Calu3 (cell line): ENCODE data around the gene MBNL2. TPM values are rescaled to one million over a fixed set of nuclear protein-coding genes. Genes with fewer than 3 reads are reported as not detected.

ENCODE experiments used
- BruUV-seq: library from RNA; stranded (reverse); fragments of 400-500 nt; replicated peaks from 2 replicates; lab custom pipeline; 2021; lab: Mats Ljungman, UMichigan
- CTCF ChIA-PET: fragments of 300-600 bp; sonication (Branson Sonifier 250); formaldehyde crosslinking; loops from one replicate; lab custom pipeline; 2022; ENCODE audit warnings: antibody characterized with exemption; lab: Charles Lee
- DNase-seq: peaks from one replicate; pipeline ENCODE4 v3.0.0; 2022
- H3K27ac Mint-ChIP-seq: one replicate; pipeline ENCODE4 v1.8.0; 2022; ENCODE audit warnings: mixed read lengths; ENCODE audit not compliant: unreplicated experiment
- H3K27me3 Mint-ChIP-seq: one replicate; pipeline ENCODE4 v1.8.0; 2022; ENCODE audit warnings: mixed read lengths; ENCODE audit not compliant: unreplicated experiment
- H3K36me3 Mint-ChIP-seq: one replicate; pipeline ENCODE4 v1.8.0; 2022; ENCODE audit warnings: mild to moderate bottlenecking, moderate library complexity, mixed read lengths; ENCODE audit not compliant: insufficient read depth, unreplicated experiment
- H3K4me1 Mint-ChIP-seq: one replicate; pipeline ENCODE4 v1.8.0; 2022; ENCODE audit warnings: mild to moderate bottlenecking, low read depth, mixed read lengths; ENCODE audit not compliant: unreplicated experiment
- H3K4me3 Mint-ChIP-seq: one replicate; pipeline ENCODE4 v1.8.0; 2022; ENCODE audit warnings: mild to moderate bottlenecking, low read depth, moderate library complexity, mixed read lengths; ENCODE audit not compliant: unreplicated experiment
- H3K9me3 Mint-ChIP-seq: one replicate; pipeline ENCODE4 v1.8.0; 2022; ENCODE audit warnings: low read depth, mixed read lengths; ENCODE audit not compliant: unreplicated experiment
- intact Hi-C: fragments of 100-400 bp; cut with micrococcal nuclease; formaldehyde crosslinking; loops from one replicate; pipeline ENCODE4 v1.10.0; 2022; ENCODE audit not compliant: unreplicated experiment
- total RNA-seq: library from RNA; stranded (reverse); gene quantifications from 2 replicates; pipeline ENCODE4 v1.2.3, GENCODE V29; 2022
- TF ChIP-seq, protein P1 (sequence below): fragments of 200-600 bp; IDR thresholded peaks from one replicate; pipeline ENCODE4 v1.8.0; 2022; ENCODE audit warnings: antibody characterized with exemption; ENCODE audit not compliant: unreplicated experiment

MBNL2 gene
- total RNA-seq, 1 experiment from 2014 or later = 37.1 TPM

DNA sequence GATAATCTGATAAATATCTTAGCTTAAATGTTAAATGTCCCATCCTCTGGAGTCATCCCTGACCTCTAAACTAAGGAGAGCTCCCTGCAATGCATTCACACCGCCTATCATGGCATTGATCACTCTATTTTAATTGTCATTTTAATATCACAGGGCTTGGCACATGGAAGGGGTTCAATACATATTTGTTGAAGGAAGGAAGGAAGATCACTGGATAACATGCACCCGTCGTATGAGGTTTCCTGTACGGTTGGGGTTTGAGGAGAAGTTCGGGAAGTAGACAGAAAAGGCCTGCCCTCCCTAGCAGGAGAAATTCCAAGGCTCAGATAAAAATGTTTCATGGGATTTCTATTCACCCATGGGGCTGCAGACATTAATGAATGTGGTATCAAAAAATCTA is 102.0 kb downstream of the MBNL2 start:
- CTCF ChIA-PET = no interaction called here
- intact Hi-C loops = no loop called here
- Mint-ChIP-seq H3K36me3 (no peaks in the 10 kb centered on the region), H3K27ac (no peak overlapping the region), H3K4me1 (peaks cover 1% of the 10 kb centered on the region), H3K9me3 (no peaks in the 10 kb centered on the region), H3K4me3 (no peak overlapping the region), H3K27me3 (no peaks in the 10 kb centered on the region)
- no peak for DNase-seq
- TF ChIP-seq, protein P1, sequence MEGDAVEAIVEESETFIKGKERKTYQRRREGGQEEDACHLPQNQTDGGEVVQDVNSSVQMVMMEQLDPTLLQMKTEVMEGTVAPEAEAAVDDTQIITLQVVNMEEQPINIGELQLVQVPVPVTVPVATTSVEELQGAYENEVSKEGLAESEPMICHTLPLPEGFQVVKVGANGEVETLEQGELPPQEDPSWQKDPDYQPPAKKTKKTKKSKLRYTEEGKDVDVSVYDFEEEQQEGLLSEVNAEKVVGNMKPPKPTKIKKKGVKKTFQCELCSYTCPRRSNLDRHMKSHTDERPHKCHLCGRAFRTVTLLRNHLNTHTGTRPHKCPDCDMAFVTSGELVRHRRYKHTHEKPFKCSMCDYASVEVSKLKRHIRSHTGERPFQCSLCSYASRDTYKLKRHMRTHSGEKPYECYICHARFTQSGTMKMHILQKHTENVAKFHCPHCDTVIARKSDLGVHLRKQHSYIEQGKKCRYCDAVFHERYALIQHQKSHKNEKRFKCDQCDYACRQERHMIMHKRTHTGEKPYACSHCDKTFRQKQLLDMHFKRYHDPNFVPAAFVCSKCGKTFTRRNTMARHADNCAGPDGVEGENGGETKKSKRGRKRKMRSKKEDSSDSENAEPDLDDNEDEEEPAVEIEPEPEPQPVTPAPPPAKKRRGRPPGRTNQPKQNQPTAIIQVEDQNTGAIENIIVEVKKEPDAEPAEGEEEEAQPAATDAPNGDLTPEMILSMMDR = no peak
- BruUV-seq = no TSS peak

DNA sequence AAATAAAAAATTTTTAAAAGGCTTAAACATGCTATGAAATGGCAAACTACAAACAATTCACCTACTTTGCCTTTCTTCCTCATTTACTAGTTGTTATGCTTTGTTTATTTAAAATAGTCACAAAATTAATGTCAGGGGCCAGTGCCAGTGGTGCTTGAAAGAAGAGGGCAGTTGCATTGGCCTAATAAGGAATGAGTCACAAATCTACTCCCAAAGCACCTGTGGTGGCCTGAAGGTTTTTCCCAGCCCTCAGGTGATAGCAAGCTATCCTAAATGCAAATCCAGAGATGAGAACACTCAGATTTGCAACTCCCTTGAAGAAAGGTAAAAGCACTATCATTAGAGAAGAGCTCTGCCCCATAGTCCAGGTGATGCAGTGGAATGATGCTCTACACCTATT is 103.6 kb downstream of the MBNL2 start:
- Mint-ChIP-seq H3K27ac (no peak overlapping the region), H3K27me3 (no peaks in the 10 kb centered on the region), H3K9me3 (no peaks in the 10 kb centered on the region), H3K36me3 (no peaks in the 10 kb centered on the region), H3K4me1 (peaks cover 12% of the 10 kb centered on the region), H3K4me3 (no peak overlapping the region)
- no TSS peak for BruUV-seq
- TF ChIP-seq, protein P1 = no peak
- CTCF ChIA-PET = no interaction called here
- intact Hi-C loops = no loop called here
- DNase-seq = no peak

DNA sequence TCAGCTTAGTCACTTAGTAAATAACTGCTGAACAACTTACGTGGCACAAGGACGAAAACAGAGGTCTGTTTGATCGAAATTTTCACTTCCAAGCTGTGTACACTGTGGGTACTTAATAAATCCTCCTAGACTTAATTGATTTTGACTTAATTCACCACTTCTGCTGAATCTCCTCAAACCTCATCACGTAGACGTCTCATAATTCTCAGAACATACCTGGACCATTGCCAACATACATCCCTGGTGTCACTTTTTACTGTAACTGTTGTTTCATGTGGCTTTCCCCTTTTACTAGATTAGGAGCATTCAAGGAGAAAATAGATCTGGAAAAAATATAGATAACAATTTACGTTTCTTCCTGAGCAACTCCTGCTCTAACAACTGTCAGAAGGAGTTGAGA is 105.0 kb downstream of the MBNL2 start:
- BruUV-seq = no TSS peak
- H3K4me3 Mint-ChIP-seq = no peak overlapping the region
- H3K27ac Mint-ChIP-seq = no peak overlapping the region
- H3K27me3 Mint-ChIP-seq = no peaks in the 10 kb centered on the region
- intact Hi-C loops = no loop called here
- no peaks in the 10 kb centered on the region for H3K36me3 Mint-ChIP-seq
- CTCF ChIA-PET = no interaction called here
- peaks cover 12% of the 10 kb centered on the region for H3K4me1 Mint-ChIP-seq
- no peak for DNase-seq
- H3K9me3 Mint-ChIP-seq = no peaks in the 10 kb centered on the region
- TF ChIP-seq, protein P1 = no peak

DNA sequence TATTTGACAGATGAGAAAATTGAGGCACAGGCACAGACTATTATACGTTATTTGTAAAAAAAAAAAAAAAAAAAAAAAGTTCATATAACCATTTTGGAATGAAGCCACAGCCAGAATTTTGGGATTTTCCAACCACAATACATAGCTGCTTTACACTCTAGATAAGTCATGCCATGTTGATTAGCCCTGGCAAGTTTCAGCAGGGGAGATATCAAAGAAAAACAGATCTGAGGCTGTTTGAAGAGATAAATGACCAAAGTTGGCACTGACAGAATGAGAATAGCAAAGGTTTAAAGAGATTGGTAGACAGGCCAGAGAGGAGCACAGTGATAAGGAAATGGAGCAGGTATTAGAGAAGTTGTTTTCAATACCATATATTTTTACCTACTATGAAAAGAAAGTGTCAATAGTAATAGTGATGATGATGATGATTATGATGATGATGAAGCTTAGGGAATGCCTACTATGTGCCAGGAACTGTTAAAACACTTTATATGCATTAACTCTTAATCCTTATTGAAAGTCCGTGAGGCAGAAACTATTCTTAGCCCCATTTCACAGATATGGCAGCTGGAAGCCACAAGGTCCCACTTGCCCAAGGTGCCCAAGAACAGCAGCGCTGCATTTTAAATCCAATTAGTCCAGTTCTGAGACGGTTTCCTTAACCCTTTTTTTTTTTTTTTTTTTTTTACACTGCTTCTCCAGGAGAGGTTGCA is 105.5 kb downstream of the MBNL2 start:
- intact Hi-C loops = no loop called here
- no TSS peak for BruUV-seq
- TF ChIP-seq, protein P1 = no peak
- no peak overlapping the region for H3K4me3 Mint-ChIP-seq
- no peak for DNase-seq
- H3K36me3 Mint-ChIP-seq = peaks cover 1% of the 10 kb centered on the region
- H3K9me3 Mint-ChIP-seq = no peaks in the 10 kb centered on the region
- H3K4me1 Mint-ChIP-seq = peaks cover 12% of the 10 kb centered on the region
- CTCF ChIA-PET = interaction anchor here (1.3 kb wide), 1 partner anchor 218 kb away, joined by 5 read pairs; no protein-coding TSS in a partner anchor
- H3K27ac Mint-ChIP-seq = no peak overlapping the region
- H3K27me3 Mint-ChIP-seq = no peaks in the 10 kb centered on the region
